SU-DHL-6 (cell line): ENCODE results near the gene CAP2.

Source experiments
- EZH2phosphoT487 ChIP-seq: fragments of 200-600 bp; sonication (generic), shearing (Covaris generic); conservative IDR thresholded peaks from 2 replicates; pipeline ENCODE4 v1.6.1; 2018; ENCODE audit warnings: mild to moderate bottlenecking, antibody characterized with exemption, low read length, moderate library complexity, mixed read lengths
- TF ChIP-seq, protein P1 (sequence below): fragments of 200-600 bp; sonication (generic); IDR thresholded peaks from one replicate; pipeline ENCODE4 v1.5.1; 2017; ENCODE audit warnings: antibody characterized with exemption, mild to moderate bottlenecking, low read length, moderate library complexity; ENCODE audit not compliant: insufficient read depth, poor library complexity, severe bottlenecking

DNA sequence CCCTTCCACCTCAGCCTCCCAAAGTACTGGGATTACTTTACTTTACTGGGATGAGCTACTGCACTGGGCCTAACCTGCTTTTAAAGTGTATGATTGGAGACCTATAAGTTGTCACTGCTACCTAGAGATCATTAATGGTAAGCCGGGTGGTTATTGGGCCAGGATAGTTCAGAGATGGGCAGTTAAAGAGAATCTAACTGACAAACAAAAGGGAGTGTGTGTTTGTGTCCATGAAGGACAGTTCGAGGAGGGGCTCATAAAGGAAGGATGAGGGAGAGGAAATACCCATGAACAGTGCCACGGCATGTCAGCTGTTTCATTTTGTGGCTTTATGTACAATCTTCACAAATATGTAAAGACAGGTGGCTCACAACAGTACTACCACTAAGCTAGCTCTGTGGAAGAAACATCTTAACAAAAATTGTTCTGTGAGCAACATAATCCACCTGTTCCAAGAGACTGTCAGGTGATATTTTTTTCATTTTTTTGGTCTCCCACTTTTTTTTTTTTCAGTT, 137.0 kb downstream of the CAP2 start:
- TF ChIP-seq, protein P1, sequence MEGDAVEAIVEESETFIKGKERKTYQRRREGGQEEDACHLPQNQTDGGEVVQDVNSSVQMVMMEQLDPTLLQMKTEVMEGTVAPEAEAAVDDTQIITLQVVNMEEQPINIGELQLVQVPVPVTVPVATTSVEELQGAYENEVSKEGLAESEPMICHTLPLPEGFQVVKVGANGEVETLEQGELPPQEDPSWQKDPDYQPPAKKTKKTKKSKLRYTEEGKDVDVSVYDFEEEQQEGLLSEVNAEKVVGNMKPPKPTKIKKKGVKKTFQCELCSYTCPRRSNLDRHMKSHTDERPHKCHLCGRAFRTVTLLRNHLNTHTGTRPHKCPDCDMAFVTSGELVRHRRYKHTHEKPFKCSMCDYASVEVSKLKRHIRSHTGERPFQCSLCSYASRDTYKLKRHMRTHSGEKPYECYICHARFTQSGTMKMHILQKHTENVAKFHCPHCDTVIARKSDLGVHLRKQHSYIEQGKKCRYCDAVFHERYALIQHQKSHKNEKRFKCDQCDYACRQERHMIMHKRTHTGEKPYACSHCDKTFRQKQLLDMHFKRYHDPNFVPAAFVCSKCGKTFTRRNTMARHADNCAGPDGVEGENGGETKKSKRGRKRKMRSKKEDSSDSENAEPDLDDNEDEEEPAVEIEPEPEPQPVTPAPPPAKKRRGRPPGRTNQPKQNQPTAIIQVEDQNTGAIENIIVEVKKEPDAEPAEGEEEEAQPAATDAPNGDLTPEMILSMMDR = no peak
- no peak for TF ChIP-seq EZH2phosphoT487
